Vagina (tissue), 2 donors: ENCODE measurements around the gene RPL18.

Source experiments
- CTCF ChIP-seq, 3 experiments: fragments of 450-650 bp in 2 of 3; fragments of 200-600 bp in 1 of 3; sonication (generic) in 1 of 3; IDR thresholded peaks; one replicate each; pipeline ENCODE4 v1.5.1; 2017 to 2019; ENCODE audit warnings: antibody characterized with exemption in 3 of 3, mild to moderate bottlenecking in 2 of 3, moderate library complexity in 2 of 3
- POLR2A ChIP-seq, 2 donors: fragments of 450-650 bp; IDR thresholded peaks; one replicate each; pipeline ENCODE4 v1.6.1; 2017; ENCODE audit warnings: antibody characterized with exemption in 2 of 2, mild to moderate bottlenecking in 2 of 2, moderate library complexity in 2 of 2
- POLR2AphosphoS5 ChIP-seq, 2 donors: sonication (generic); formaldehyde crosslinking; IDR thresholded peaks; one replicate each; pipeline ENCODE4 v1.9.0; 2017; ENCODE audit warnings: antibody characterized with exemption in 2 of 2, mild to moderate bottlenecking in 2 of 2, low read depth in 1 of 2; ENCODE audit not compliant: insufficient read depth in 1 of 2

GRCh38 chr19:48575931-48576622, 42.9 kb downstream of the RPL18 start:
- no peak for TF ChIP-seq CTCF (IDR thresholded peaks at IDR 0.05)
- no peak for TF ChIP-seq POLR2A (IDR thresholded peaks at IDR 0.05)
- no peak for TF ChIP-seq POLR2AphosphoS5 (IDR thresholded peaks at IDR 0.05; ENCODE audit: insufficient read depth in 1 of 2, low read depth in 1 of 2)
